HFFc6 (cell line): ENCODE data around the gene MEX3B. TPM values are rescaled to one million over a fixed set of nuclear protein-coding genes. Genes with fewer than 3 reads are reported as not detected.
A peak's percentile ranks its signal among the peaks of the same experiment; 100 is the strongest.

Experiments used
- DNase-seq: peaks from one replicate; pipeline ENCODE4 v3.0.0-alpha.2; 2018
- H3K27ac Mint-ChIP-seq: 2 replicates; pipeline ENCODE4 v1.8.0; 2020; ENCODE audit warnings: mild to moderate bottlenecking, mixed read lengths
- H3K27me3 Mint-ChIP-seq: 2 replicates; pipeline ENCODE4 v1.8.0; 2021; ENCODE audit warnings: mild to moderate bottlenecking, moderate library complexity, mixed read lengths; ENCODE audit not compliant: insufficient read depth
- H3K36me3 Mint-ChIP-seq: 2 replicates; pipeline ENCODE4 v1.8.0; 2021; ENCODE audit warnings: low read depth, mixed read lengths
- H3K4me1 Mint-ChIP-seq: 2 replicates; pipeline ENCODE4 v1.8.0; 2020; ENCODE audit warnings: low read depth, mixed read lengths
- H3K4me3 Mint-ChIP-seq: 2 replicates; pipeline ENCODE4 v1.8.0; 2020; ENCODE audit warnings: mild to moderate bottlenecking, moderate library complexity, mixed read lengths
- H3K9me3 Mint-ChIP-seq: 2 replicates; pipeline ENCODE4 v1.8.0; 2020; ENCODE audit warnings: mild to moderate bottlenecking, mixed read lengths
- total RNA-seq, 6 experiments: library from RNA; stranded (reverse); fragmentation: NEBNext Ultra II Directional; extraction: Animal tissue kit (Norgen Biotek cat#: 25700); gene quantifications; 2 replicates in 1 of 6; 3 replicates in 5 of 6; pipeline ENCODE4 v1.2.3, GENCODE V29; 2021
- TF ChIP-seq, protein P1 (sequence below): fragments of 200-600 bp; sonication (generic); IDR thresholded peaks from 2 replicates; pipeline ENCODE4 v1.5.0; 2021; ENCODE audit warnings: antibody characterized with exemption, mild to moderate bottlenecking

MEX3B gene
- total RNA-seq, 6 experiments from 2014 or later: 4.0 to 5.4 (median 4.9) TPM

DNA sequence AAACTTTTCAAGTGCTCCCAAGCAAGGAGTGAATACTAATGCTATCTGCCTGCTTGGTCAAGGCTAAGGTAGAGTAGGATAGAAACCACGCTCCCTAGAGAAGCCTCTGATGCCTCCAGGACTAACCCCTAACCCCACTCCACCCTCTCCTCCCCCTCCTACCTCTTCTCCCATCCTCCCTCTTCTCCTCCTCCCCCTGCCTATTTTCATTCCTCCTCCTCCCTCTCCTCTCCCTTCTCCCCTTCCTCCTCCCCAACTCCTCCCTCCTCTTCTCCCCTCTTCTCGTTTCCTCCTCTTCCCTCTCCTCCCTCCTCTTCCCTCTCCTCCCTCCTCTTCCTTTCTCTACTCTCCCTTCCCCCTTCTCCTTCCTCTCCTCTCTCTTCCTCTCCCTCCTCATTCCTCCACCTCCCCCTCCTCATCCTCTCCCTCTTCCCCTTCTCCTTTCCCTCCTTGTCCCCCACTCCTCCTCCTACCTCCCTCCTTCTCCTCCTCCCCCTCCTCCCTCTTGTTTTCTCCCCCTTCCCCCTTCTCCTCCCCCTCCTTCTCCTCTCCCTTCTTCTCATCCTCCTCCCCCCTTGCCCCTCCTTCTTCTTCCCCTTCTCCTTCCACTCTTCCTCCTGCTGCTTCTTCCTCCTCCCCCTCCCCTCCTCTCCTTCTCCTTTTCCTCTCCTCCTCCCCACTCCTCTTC, 12.8 kb upstream of the MEX3B start:
- H3K4me3 Mint-ChIP-seq: no peak overlapping the region
- H3K27ac Mint-ChIP-seq: no peak overlapping the region

DNA sequence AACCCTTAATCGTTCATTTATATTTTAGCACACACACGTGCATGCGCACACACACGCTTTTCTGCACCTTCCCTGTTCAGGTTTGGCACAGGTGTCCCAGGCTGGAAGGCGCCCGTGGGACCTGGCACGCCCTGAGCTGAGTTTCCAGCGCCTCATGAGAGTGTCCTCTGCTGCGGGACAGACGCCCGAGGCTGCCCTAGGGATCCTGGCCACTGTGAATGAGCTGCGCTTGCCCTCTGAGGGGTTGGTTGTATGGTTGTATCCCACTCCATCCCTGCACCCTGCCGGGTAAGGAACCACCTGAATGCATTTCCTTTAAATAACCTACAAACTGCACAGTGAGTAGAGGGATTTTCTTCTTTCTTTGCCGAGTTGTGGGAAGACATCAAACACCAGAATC, 12.2 kb upstream of the MEX3B start:
- no peak for DNase-seq
- TF ChIP-seq, protein P1, sequence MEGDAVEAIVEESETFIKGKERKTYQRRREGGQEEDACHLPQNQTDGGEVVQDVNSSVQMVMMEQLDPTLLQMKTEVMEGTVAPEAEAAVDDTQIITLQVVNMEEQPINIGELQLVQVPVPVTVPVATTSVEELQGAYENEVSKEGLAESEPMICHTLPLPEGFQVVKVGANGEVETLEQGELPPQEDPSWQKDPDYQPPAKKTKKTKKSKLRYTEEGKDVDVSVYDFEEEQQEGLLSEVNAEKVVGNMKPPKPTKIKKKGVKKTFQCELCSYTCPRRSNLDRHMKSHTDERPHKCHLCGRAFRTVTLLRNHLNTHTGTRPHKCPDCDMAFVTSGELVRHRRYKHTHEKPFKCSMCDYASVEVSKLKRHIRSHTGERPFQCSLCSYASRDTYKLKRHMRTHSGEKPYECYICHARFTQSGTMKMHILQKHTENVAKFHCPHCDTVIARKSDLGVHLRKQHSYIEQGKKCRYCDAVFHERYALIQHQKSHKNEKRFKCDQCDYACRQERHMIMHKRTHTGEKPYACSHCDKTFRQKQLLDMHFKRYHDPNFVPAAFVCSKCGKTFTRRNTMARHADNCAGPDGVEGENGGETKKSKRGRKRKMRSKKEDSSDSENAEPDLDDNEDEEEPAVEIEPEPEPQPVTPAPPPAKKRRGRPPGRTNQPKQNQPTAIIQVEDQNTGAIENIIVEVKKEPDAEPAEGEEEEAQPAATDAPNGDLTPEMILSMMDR: no peak
- no peaks in the 10 kb centered on the region for H3K36me3 Mint-ChIP-seq
- H3K27me3 Mint-ChIP-seq: peaks cover 23% of the 10 kb centered on the region
- H3K27ac Mint-ChIP-seq: no peak overlapping the region
- H3K9me3 Mint-ChIP-seq: no peaks in the 10 kb centered on the region
- H3K4me1 Mint-ChIP-seq: no peaks in the 10 kb centered on the region
- H3K4me3 Mint-ChIP-seq: no peak overlapping the region

More for the DNA sequence above, 12.8 kb upstream of the MEX3B start:
- no peaks in the 10 kb centered on the region for H3K9me3 Mint-ChIP-seq
- no peaks in the 10 kb centered on the region for H3K4me1 Mint-ChIP-seq
- no peak for DNase-seq
- TF ChIP-seq, protein P1: no peak
- no peaks in the 10 kb centered on the region for H3K36me3 Mint-ChIP-seq
- H3K27me3 Mint-ChIP-seq: peaks cover 23% of the 10 kb centered on the region

GRCh38 chr15:82056958-82057823, 11.4 kb upstream of the MEX3B start:
- no peak overlapping the region for H3K27ac Mint-ChIP-seq
- no peak overlapping the region for H3K4me3 Mint-ChIP-seq
- TF ChIP-seq, protein P1: no peak
- DNase-seq: no peak
- peaks cover 17% of the 10 kb centered on the region for H3K27me3 Mint-ChIP-seq
- no peaks in the 10 kb centered on the region for H3K9me3 Mint-ChIP-seq
- H3K36me3 Mint-ChIP-seq: no peaks in the 10 kb centered on the region
- no peaks in the 10 kb centered on the region for H3K4me1 Mint-ChIP-seq

DNA sequence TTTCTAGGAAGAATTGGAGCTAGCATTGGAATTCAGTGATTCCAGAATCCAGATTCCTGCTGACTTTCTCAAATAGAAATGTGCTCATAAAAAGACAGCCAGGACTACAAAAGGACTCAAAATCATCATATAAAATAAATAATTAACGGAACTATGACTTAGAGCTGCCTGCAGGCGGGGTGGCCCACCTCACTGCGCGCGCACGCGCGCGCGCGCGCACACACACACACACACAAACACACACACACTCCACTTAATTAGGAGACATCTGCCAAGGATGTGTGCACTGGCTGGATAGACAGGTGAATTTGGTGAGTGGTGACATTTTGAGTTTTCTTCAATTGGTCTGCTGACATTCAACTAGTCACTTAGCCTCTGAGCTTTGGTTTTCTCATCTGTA, 6.9 kb upstream of the MEX3B start:
- H3K4me1 Mint-ChIP-seq: peaks cover 11% of the 10 kb centered on the region; the same call in 1 of the 2 replicates
- peaks cover 11% of the 10 kb centered on the region for H3K27me3 Mint-ChIP-seq
- no peak for DNase-seq
- no peak overlapping the region for H3K4me3 Mint-ChIP-seq
- no peaks in the 10 kb centered on the region for H3K9me3 Mint-ChIP-seq
- TF ChIP-seq, protein P1: no peak
- H3K36me3 Mint-ChIP-seq: no peaks in the 10 kb centered on the region
- H3K27ac Mint-ChIP-seq: no peak overlapping the region

DNA sequence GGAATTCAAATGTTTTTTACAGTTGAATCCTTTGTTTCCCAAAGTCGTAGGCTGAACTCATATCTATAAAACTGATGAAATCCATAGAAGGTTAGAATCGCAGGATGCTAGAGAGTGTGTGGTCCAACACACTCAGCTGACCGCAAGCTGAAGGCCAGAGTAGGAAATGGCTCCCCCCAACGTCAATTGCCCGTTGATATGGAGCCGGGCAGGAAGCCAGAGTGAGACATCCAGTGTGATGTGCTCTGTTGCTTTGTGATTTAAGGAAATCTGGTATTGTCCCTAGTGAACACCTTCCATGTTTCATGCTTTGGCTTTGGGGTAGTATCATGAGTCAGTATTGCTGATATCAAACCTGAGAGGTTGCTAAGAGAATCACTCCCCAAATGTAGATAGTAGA, 5.8 kb upstream of the MEX3B start:
- peaks cover 12% of the 10 kb centered on the region for H3K27me3 Mint-ChIP-seq
- no peak overlapping the region for H3K27ac Mint-ChIP-seq
- no peaks in the 10 kb centered on the region for H3K9me3 Mint-ChIP-seq
- TF ChIP-seq, protein P1: 0 out of 2 replicates have a peak, but pooled peaks have one; percentile 7
- no peak overlapping the region for H3K4me3 Mint-ChIP-seq
- no peak for DNase-seq
- H3K36me3 Mint-ChIP-seq: no peaks in the 10 kb centered on the region
- peaks cover 14% of the 10 kb centered on the region; the same call in 1 of the 2 replicates for H3K4me1 Mint-ChIP-seq
